Left lung (tissue), 10 donors: ENCODE data around the gene CA12. TPM values are rescaled to one million over a fixed set of nuclear protein-coding genes. Genes with fewer than 3 reads are reported as not detected.
A peak's percentile ranks its signal among the peaks of the same experiment; 100 is the strongest.

Experiments used
- ATAC-seq: fragments of 200-7000 bp; cut with Tn5 transposase; one replicate; pipeline ENCODE4 v1.9.1; 2020; ENCODE audit warnings: moderate library complexity
- DNase-seq, 4 donors: peaks; one replicate each; pipeline ENCODE4 v3.0.0-alpha.2; 2013 to 2020
- H3K27ac ChIP-seq, 2 donors: fragments of 200-600 bp; sonication (generic) in 1 of 2; one replicate each; pipeline versions ENCODE4 v1.5.0 to v1.8.0; 2020 to 2021
- H3K27me3 ChIP-seq, 2 donors: fragments of 200-600 bp; sonication (generic) in 1 of 2; one replicate each; pipeline versions ENCODE4 v1.5.0 to v1.8.0; 2020 to 2021
- H3K36me3 ChIP-seq, 2 donors: fragments of 200-600 bp; sonication (generic) in 1 of 2; one replicate each; pipeline versions ENCODE4 v1.5.0 to v1.8.0; 2020 to 2021
- H3K4me1 ChIP-seq, 2 donors: fragments of 200-600 bp; one replicate each; pipeline ENCODE4 v1.8.0; 2021
- H3K4me3 ChIP-seq, 2 donors: fragments of 200-600 bp; sonication (generic) in 1 of 2; one replicate each; pipeline versions ENCODE4 v1.5.0 to v1.8.0; 2020 to 2021; ENCODE audit warnings: mild to moderate bottlenecking in 1 of 2
- H3K9me3 ChIP-seq, 2 donors: fragments of 200-600 bp; sonication (generic) in 1 of 2; one replicate each; pipeline versions ENCODE4 v1.5.0 to v1.8.0; 2020 to 2021
- CTCF ChIP-seq, 2 donors: fragments of 200-600 bp; sonication (generic) in 1 of 2; IDR thresholded peaks; one replicate each; pipeline versions ENCODE4 v1.5.0 to v1.8.0; 2021; ENCODE audit warnings: antibody characterized with exemption in 2 of 2
- intact Hi-C, 2 donors: fragments of 100-400 bp; cut with DNase I; formaldehyde crosslinking; loops; one replicate each; pipeline versions ENCODE4 v1.11.2 to v1.14.2; 2022
- polyA plus RNA-seq, 6 donors: library from polyadenylated mRNA; unstranded; fragments of 120-200 nt; gene quantifications; one replicate each; pipeline ENCODE4 v1.2.1, GENCODE V29; 2013; ENCODE audit not compliant: insufficient read length in 6 of 6
- total RNA-seq, 2 donors: library from RNA; stranded (reverse); fragmentation: NEBNext Ultra II Directional; extraction: Animal tissue kit (Norgen Biotek cat#: 25700); gene quantifications; one replicate each; pipeline ENCODE4 v1.2.1, GENCODE V29; 2021
- donor health status: DM: no; HTN: yes; CAD: no.
- donor health status: DM: no; HTN: no; CAD: no.

Gene CA12
- total and polyA plus RNA-seq, 8 donors, result 1.6 to 20.5 (median 5.6) TPM

- intact Hi-C loops, result no loop called here
- peaks cover 0 to 18% of the 10 kb centered on the region in 2 donors for H3K27me3 ChIP-seq
- H3K4me1 ChIP-seq, result peaks cover 8 to 41% of the 10 kb centered on the region in 2 donors
- no peak for TF ChIP-seq CTCF (IDR thresholded peaks at IDR 0.05)
- peak overlapping the region; percentile 57 to 67 for H3K27ac ChIP-seq
- DNase-seq (peak; percentile 58 to 86 (median 69)), ATAC-seq (peak; percentile 71)
- H3K9me3 ChIP-seq, result no peaks in the 10 kb centered on the region
- H3K4me3 ChIP-seq, result no peak overlapping the region
- no peaks in the 10 kb centered on the region for H3K36me3 ChIP-seq
These were observed 6.7 kb downstream of the CA12 start for GRCh38 chr15:63374686-63375520.

GRCh38 chr15:63373866-63374548 is 7.6 kb downstream of the CA12 start:
- Histone ChIP-seq H3K4me1 (peaks cover 8 to 40% of the 10 kb centered on the region in 2 donors), H3K27me3 (peaks cover 0 to 11% of the 10 kb centered on the region in 2 donors), H3K27ac (peak overlapping the region in 1 of 2 donors; percentile 57), H3K36me3 (no peaks in the 10 kb centered on the region), H3K9me3 (no peaks in the 10 kb centered on the region), H3K4me3 (no peak overlapping the region)
- intact Hi-C loops, result no loop called here
- DNase-seq (no peak), ATAC-seq (no peak)
- no peak for TF ChIP-seq CTCF (IDR thresholded peaks at IDR 0.05)

GRCh38 chr15:63373330-63373729 is 8.3 kb downstream of the CA12 start:
- Histone ChIP-seq H3K4me1 (peaks cover 8 to 40% of the 10 kb centered on the region in 2 donors), H3K4me3 (no peak overlapping the region), H3K27me3 (peaks cover 0 to 11% of the 10 kb centered on the region in 2 donors), H3K36me3 (no peaks in the 10 kb centered on the region), H3K9me3 (no peaks in the 10 kb centered on the region), H3K27ac (no peak overlapping the region)
- DNase-seq (no peak), ATAC-seq (no peak)
- intact Hi-C loops, result no loop called here
- no peak for TF ChIP-seq CTCF (IDR thresholded peaks at IDR 0.05)

DNA sequence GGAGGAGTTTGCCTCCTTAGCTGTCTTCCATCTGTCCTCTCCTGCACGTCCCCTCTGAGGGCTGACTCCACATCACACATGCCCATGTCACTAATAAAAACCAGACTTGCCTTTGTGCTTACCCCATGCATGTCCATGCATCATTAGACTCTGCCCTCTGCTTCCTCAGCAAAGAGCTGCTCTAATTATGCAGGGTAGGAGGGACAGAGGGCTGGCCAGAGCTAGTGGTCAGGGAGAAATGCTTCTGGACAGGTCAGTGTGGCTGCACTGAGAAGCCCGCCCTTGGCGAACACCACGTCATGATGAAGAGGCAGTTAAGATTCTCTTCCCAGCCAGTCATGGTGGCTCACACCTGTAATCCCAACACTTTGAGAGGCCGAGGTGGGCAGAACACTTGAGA is 8.9 kb downstream of the CA12 start:
- no peaks in the 10 kb centered on the region for H3K36me3 ChIP-seq
- H3K27ac ChIP-seq, result no peak overlapping the region
- intact Hi-C loops, result no loop called here
- TF ChIP-seq CTCF (IDR thresholded peaks at IDR 0.05), result no peak
- no peak overlapping the region for H3K4me3 ChIP-seq
- H3K9me3 ChIP-seq, result no peaks in the 10 kb centered on the region
- H3K27me3 ChIP-seq, result peaks cover 0 to 9% of the 10 kb centered on the region in 2 donors
- ATAC-seq (no peak), DNase-seq (no peak)
- H3K4me1 ChIP-seq, result peaks cover 8 to 40% of the 10 kb centered on the region in 2 donors
